Suprapubic skin (tissue), 4 donors: ENCODE data around the gene IARS1. TPM values are rescaled to one million over a fixed set of nuclear protein-coding genes. Genes with fewer than 3 reads are reported as not detected.

Source experiments
- DNase-seq, 2 donors: peaks; one replicate each; pipeline ENCODE4 v3.0.0-alpha.2; 2019; ENCODE audit warnings: low spot score in 2 of 2
- H3K27ac ChIP-seq: fragments of 200-600 bp; sonication (generic); one replicate; pipeline ENCODE4 v1.5.1; 2019
- H3K27me3 ChIP-seq: fragments of 200-600 bp; sonication (generic); one replicate; pipeline ENCODE4 v1.5.1; 2019
- H3K36me3 ChIP-seq: fragments of 200-600 bp; sonication (generic); one replicate; pipeline ENCODE4 v1.5.1; 2019
- H3K4me1 ChIP-seq: fragments of 200-600 bp; sonication (generic); one replicate; pipeline ENCODE4 v1.5.1; 2019
- H3K4me3 ChIP-seq: fragments of 200-600 bp; sonication (generic); one replicate; pipeline ENCODE4 v1.5.1; 2019; ENCODE audit warnings: mild to moderate bottlenecking
- H3K9me3 ChIP-seq: fragments of 200-600 bp; sonication (generic); one replicate; pipeline ENCODE4 v1.5.1; 2019
- CTCF ChIP-seq, 2 donors: fragments of 200-600 bp in 1 of 2; fragments of 450-650 bp in 1 of 2; sonication (generic) in 1 of 2; IDR thresholded peaks; one replicate each; pipeline ENCODE4 v1.5.1; 2016 to 2019; ENCODE audit warnings: antibody characterized with exemption in 2 of 2, mild to moderate bottlenecking in 1 of 2, moderate library complexity in 1 of 2
- EP300 ChIP-seq: sonication (generic); formaldehyde crosslinking; IDR thresholded peaks from one replicate; pipeline ENCODE4 v1.6.1; 2017; ENCODE audit warnings: antibody characterized with exemption
- POLR2A ChIP-seq, 2 donors: fragments of 450-650 bp; IDR thresholded peaks; one replicate each; pipeline ENCODE4 v1.6.1; 2017; ENCODE audit warnings: antibody characterized with exemption in 2 of 2, mild to moderate bottlenecking in 2 of 2, moderate library complexity in 2 of 2
- POLR2AphosphoS5 ChIP-seq, 3 donors: sonication (generic); formaldehyde crosslinking; IDR thresholded peaks; one replicate each; pipeline ENCODE4 v1.6.1; 2017; ENCODE audit warnings: antibody characterized with exemption in 3 of 3
- WGBS: methylation state at CpG from one replicate; pipeline ENCODE4 v1.1.5; 2018; 5-methylcytosine and 5-hydroxymethylcytosine counted together
- total RNA-seq, 4 donors: library from RNA; depleted of rRNA; stranded (reverse); fragments of >200 nt; gene quantifications; one replicate each; pipeline ENCODE4 v1.1.0, GENCODE V29; 2016

IARS1 gene
- total RNA-seq, 4 donors from 2014 or later = 58.8 to 152 (median 80.0) TPM

GRCh38 chr9:92312887-92313623, 19.6 kb upstream of the IARS1 start:
- H3K36me3 ChIP-seq = peaks cover 63% of the 10 kb centered on the region
- H3K4me1 ChIP-seq = peaks cover 9% of the 10 kb centered on the region
- 56% methylated on average over 6 of the region's 6 CpGs for WGBS
- H3K27me3 ChIP-seq = no peaks in the 10 kb centered on the region
- no peak overlapping the region for H3K27ac ChIP-seq
- no peak for DNase-seq
- H3K4me3 ChIP-seq = no peak overlapping the region
- no peak for TF ChIP-seq CTCF (IDR thresholded peaks at IDR 0.05)
- no peak for TF ChIP-seq POLR2AphosphoS5 (IDR thresholded peaks at IDR 0.05)
- no peak for TF ChIP-seq EP300
- TF ChIP-seq POLR2A (IDR thresholded peaks at IDR 0.05) = no peak
- no peaks in the 10 kb centered on the region for H3K9me3 ChIP-seq

GRCh38 chr9:92310562-92310961, 17.1 kb upstream of the IARS1 start:
- H3K36me3 ChIP-seq = peaks cover 62% of the 10 kb centered on the region

GRCh38 chr9:92308893-92309292, 15.4 kb upstream of the IARS1 start:
- peaks cover 73% of the 10 kb centered on the region for H3K36me3 ChIP-seq
- H3K27ac ChIP-seq = no peak overlapping the region
- no peak overlapping the region for H3K4me3 ChIP-seq
- no peak for DNase-seq
- H3K27me3 ChIP-seq = no peaks in the 10 kb centered on the region
- TF ChIP-seq POLR2A (IDR thresholded peaks at IDR 0.05) (no peak), POLR2AphosphoS5 (IDR thresholded peaks at IDR 0.05) (no peak), CTCF (IDR thresholded peaks at IDR 0.05) (no peak), EP300 (no peak)
- H3K9me3 ChIP-seq = no peaks in the 10 kb centered on the region
- peaks cover 9% of the 10 kb centered on the region for H3K4me1 ChIP-seq

More at GRCh38 chr9:92310562-92310961, 17.1 kb upstream of the IARS1 start:
- WGBS = 91% methylated on average over 3 of the region's 3 CpGs
- TF ChIP-seq EP300 = no peak
- no peak for TF ChIP-seq POLR2A (IDR thresholded peaks at IDR 0.05)
- TF ChIP-seq CTCF (IDR thresholded peaks at IDR 0.05) = no peak
- no peak for TF ChIP-seq POLR2AphosphoS5 (IDR thresholded peaks at IDR 0.05)
- no peak overlapping the region for H3K4me3 ChIP-seq
- no peaks in the 10 kb centered on the region for H3K27me3 ChIP-seq
- DNase-seq = no peak
- H3K9me3 ChIP-seq = no peaks in the 10 kb centered on the region
- no peak overlapping the region for H3K27ac ChIP-seq
- H3K4me1 ChIP-seq = peaks cover 9% of the 10 kb centered on the region

- Histone ChIP-seq H3K9me3 (no peaks in the 10 kb centered on the region), H3K36me3 (peaks cover 94% of the 10 kb centered on the region), H3K4me3 (no peak overlapping the region), H3K27ac (no peak overlapping the region), H3K27me3 (no peaks in the 10 kb centered on the region), H3K4me1 (peaks cover 4% of the 10 kb centered on the region)
- TF ChIP-seq POLR2A (IDR thresholded peaks at IDR 0.05) (no peak), CTCF (IDR thresholded peaks at IDR 0.05) (no peak), EP300 (no peak), POLR2AphosphoS5 (IDR thresholded peaks at IDR 0.05) (no peak)
- DNase-seq = no peak
- WGBS = 73% methylated on average over 1 of the region's 1 CpG
Observed at GRCh38 chr9:92300936-92301335, 7.4 kb upstream of the IARS1 start.

GRCh38 chr9:92299116-92299515, 5.6 kb upstream of the IARS1 start:
- Histone ChIP-seq H3K4me3 (no peak overlapping the region), H3K27me3 (no peaks in the 10 kb centered on the region), H3K36me3 (peaks cover 75% of the 10 kb centered on the region), H3K9me3 (no peaks in the 10 kb centered on the region), H3K27ac (no peak overlapping the region), H3K4me1 (peaks cover 21% of the 10 kb centered on the region)
- 95% methylated on average over 1 of the region's 1 CpG for WGBS
- TF ChIP-seq POLR2AphosphoS5 (IDR thresholded peaks at IDR 0.05) (no peak), CTCF (IDR thresholded peaks at IDR 0.05) (no peak), EP300 (no peak), POLR2A (IDR thresholded peaks at IDR 0.05) (no peak)
- DNase-seq = no peak
